ENCODE results near the gene GRIK3.

DNA sequence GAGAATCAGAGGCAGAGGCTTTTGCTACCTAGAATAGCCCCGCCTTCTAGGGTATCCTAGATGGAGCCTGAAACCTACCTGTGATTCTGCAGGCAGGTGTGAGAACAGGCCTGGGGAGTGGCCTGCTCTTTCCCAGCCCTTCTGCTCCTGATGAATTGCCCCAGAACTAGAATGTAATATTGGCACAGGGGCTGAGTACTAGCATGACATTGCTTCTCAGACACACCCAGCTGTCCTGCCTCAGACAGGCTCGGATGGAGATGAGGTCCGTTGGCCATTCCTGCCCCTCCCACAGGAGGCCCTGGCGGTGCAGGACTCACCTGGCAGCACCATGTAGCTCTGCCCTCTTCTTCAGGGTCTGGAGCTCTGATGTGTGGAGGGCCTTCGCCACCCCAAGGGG is 237.6 kb downstream of the GRIK3 start:
- TF ChIP-seq POLR2AphosphoS5 (IDR thresholded peaks at IDR 0.05; ENCODE audit: low read depth, low read length), result no peak
- TF ChIP-seq, protein P1, sequence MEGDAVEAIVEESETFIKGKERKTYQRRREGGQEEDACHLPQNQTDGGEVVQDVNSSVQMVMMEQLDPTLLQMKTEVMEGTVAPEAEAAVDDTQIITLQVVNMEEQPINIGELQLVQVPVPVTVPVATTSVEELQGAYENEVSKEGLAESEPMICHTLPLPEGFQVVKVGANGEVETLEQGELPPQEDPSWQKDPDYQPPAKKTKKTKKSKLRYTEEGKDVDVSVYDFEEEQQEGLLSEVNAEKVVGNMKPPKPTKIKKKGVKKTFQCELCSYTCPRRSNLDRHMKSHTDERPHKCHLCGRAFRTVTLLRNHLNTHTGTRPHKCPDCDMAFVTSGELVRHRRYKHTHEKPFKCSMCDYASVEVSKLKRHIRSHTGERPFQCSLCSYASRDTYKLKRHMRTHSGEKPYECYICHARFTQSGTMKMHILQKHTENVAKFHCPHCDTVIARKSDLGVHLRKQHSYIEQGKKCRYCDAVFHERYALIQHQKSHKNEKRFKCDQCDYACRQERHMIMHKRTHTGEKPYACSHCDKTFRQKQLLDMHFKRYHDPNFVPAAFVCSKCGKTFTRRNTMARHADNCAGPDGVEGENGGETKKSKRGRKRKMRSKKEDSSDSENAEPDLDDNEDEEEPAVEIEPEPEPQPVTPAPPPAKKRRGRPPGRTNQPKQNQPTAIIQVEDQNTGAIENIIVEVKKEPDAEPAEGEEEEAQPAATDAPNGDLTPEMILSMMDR (IDR thresholded peaks at IDR 0.05; ENCODE audit: control extremely low read depth in 1 of 3, insufficient read depth in 1 of 3, low read depth in 1 of 3, low read length in 3 of 3), result no peak
- TF ChIP-seq BRCA1 (IDR thresholded peaks at IDR 0.05; ENCODE audit: low read depth, low read length), result no peak
- TF ChIP-seq ZNF274 (IDR thresholded peaks at IDR 0.05; ENCODE audit: borderline replicate concordance, extremely low read depth, low read length), result no peak
- TF ChIP-seq YY1 (IDR thresholded peaks at IDR 0.05; ENCODE audit: low read depth, low read length), result no peak
- TF ChIP-seq, protein P2, sequence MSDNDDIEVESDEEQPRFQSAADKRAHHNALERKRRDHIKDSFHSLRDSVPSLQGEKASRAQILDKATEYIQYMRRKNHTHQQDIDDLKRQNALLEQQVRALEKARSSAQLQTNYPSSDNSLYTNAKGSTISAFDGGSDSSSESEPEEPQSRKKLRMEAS (IDR thresholded peaks at IDR 0.05), result no peak
- TF ChIP-seq POLR2A (IDR thresholded peaks at IDR 0.05; ENCODE audit: control extremely low read depth in 1 of 2, low read depth in 2 of 2, low read length in 2 of 2), result no peak
- TF ChIP-seq RBBP5 (IDR thresholded peaks at IDR 0.05; ENCODE audit: borderline replicate concordance, low read depth, low read length), result no peak
- TF ChIP-seq RFX5 (IDR thresholded peaks at IDR 0.05; ENCODE audit: borderline replicate concordance, low read depth, low read length), result no peak
- TF ChIP-seq JUN (IDR thresholded peaks at IDR 0.05; ENCODE audit: low read depth, low read length), result no peak
- no peak for TF ChIP-seq EP300 (IDR thresholded peaks at IDR 0.05; ENCODE audit: borderline replicate concordance in 1 of 2, low read depth in 2 of 2, low read length in 2 of 2)
- TF ChIP-seq SUZ12 (IDR thresholded peaks at IDR 0.05; ENCODE audit: low read length), result no peak
- no peak for TF ChIP-seq KDM1A (IDR thresholded peaks at IDR 0.05; ENCODE audit: borderline replicate concordance, low read length)
- TF ChIP-seq GABPA (IDR thresholded peaks at IDR 0.05; ENCODE audit: borderline replicate concordance, insufficient read depth, low read length), result no peak
